Activated T-helper 17 cell treated with anti-CD3 and anti-CD28 coated beads, Interleukin-2, amount 50 U/mL, for 72 hours (primary cell): Measurements from ENCODE around the gene TMEM43. TPM values are rescaled to one million over a fixed set of nuclear protein-coding genes. Genes with fewer than 3 reads are reported as not detected.
A peak's percentile ranks its signal among the peaks of the same experiment; 100 is the strongest.
"Not testable (repeated sequence)": the region's sequence is repeated elsewhere in the genome, so short reads cannot be mapped to it uniquely, and the experiment has no call there.

Experiments used
- ATAC-seq: fragments of 150-1000 bp; cut with Tn5 transposase; replicated peaks from 2 replicates; pipeline ENCODE4 v1.10.0; 2021; ENCODE audit warnings: mild to moderate bottlenecking, moderate library complexity
- H3K27ac Mint-ChIP-seq: one replicate; pipeline ENCODE4 v1.8.0; 2022; ENCODE audit warnings: mixed read lengths
- H3K27me3 Mint-ChIP-seq: one replicate; pipeline ENCODE4 v1.8.0; 2022; ENCODE audit warnings: mixed read lengths
- H3K36me3 Mint-ChIP-seq: one replicate; pipeline ENCODE4 v1.8.0; 2022; ENCODE audit warnings: low read depth, mild to moderate bottlenecking, mixed read lengths
- H3K4me1 Mint-ChIP-seq: one replicate; pipeline ENCODE4 v1.8.0; 2022; ENCODE audit warnings: mixed read lengths
- H3K4me3 Mint-ChIP-seq: one replicate; pipeline ENCODE4 v1.8.0; 2022; ENCODE audit warnings: mild to moderate bottlenecking, mixed read lengths
- H3K9me3 Mint-ChIP-seq: one replicate; pipeline ENCODE4 v1.8.0; 2022; ENCODE audit warnings: mixed read lengths
- total RNA-seq, 2 donors: library from RNA; stranded (reverse); gene quantifications; one replicate each; pipeline ENCODE4 v1.2.3, GENCODE V29; 2022

TMEM43 gene
- total RNA-seq, result 10 to 100 TPM; 42.1 to 44.5 TPM

DNA sequence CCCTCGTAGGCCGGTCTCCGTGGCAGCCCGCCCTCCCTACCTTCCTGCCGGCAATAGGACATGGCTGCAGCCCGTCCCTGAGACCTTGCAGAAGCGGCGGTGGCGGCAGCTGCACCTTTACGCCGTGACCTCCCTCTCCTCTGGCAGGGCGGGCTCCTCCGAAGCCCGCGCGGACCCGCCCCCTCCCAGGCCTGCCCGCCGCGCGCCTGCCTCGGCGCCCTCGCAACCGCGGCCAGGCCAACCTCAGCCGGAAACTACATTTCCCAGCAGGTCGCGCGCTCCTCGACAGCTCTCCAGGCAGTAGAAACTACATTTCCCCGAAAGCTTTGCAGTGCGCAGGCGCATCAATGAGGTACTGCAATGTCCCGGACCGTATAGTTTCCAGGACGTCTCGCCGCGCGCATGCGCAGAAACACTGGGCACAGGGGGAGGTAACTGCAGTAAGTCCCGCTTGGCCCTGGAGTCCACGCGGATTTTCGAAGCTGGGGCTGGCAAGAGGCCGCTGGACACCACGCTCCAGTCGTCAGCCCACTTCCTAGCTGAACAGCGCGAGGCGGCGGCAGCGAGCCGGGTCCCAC, at the start of gene TMEM43, which contains the start of gene CHCHD4:
Gene TMEM43 (plus strand): TSS at position 438 of the 578 bp plus-strand sequence. CDS start 142 bp downstream, outside the sequence.
Gene CHCHD4 (minus strand): TSS at position 256 of the 578 bp plus-strand sequence. CDS start 194 bp downstream, at position 62.
- peaks cover 34% of the 10 kb centered on the region for H3K4me1 Mint-ChIP-seq

GRCh38 chr3:14075233-14075632, 49.6 kb upstream of the TMEM43 start:
- not testable (repeated sequence) for ATAC-seq, H3K4me3 Mint-ChIP-seq, H3K9me3 Mint-ChIP-seq, H3K4me1 Mint-ChIP-seq, H3K36me3 Mint-ChIP-seq, H3K27ac Mint-ChIP-seq
- peaks cover 10% of the 10 kb centered on the region for H3K27me3 Mint-ChIP-seq

More for the DNA sequence above, at the start of gene TMEM43, which contains the start of gene CHCHD4:
- peaks cover 72% of the 10 kb centered on the region for H3K36me3 Mint-ChIP-seq
- no peaks in the 10 kb centered on the region for H3K27me3 Mint-ChIP-seq
- peak within 1 kb of the TSS; percentile 97 for H3K4me3 Mint-ChIP-seq
- H3K9me3 Mint-ChIP-seq, result no peaks in the 10 kb centered on the region
- peak within 1 kb of the TSS; percentile 97 for H3K27ac Mint-ChIP-seq
- peak; percentile 91 for ATAC-seq

DNA sequence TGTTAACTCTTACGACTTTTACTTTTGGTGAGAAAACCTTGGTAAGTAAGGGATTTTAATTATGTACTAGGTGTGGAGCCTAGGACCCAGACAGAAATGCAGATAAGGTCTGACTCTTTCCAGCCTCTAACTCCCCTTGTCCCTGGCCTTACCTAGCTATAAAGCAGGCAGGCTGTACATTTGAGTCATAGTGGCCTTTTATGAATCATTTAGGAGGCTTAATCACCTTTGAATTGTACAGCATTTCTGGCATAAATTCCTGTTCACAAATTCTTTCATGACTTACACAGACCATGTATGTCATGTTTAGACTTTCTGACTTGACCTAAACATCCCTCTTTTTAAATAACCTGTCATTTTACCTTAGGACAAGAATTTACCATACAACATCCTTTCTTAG, 47.5 kb upstream of the TMEM43 start:
- H3K4me1 Mint-ChIP-seq, result peaks cover 3% of the 10 kb centered on the region
- peaks cover 6% of the 10 kb centered on the region for H3K27me3 Mint-ChIP-seq
- no peak overlapping the region for H3K27ac Mint-ChIP-seq
- H3K36me3 Mint-ChIP-seq, result no peaks in the 10 kb centered on the region
- H3K9me3 Mint-ChIP-seq, result peaks cover 7% of the 10 kb centered on the region
- ATAC-seq, result peak; percentile 72
- no peak overlapping the region for H3K4me3 Mint-ChIP-seq

GRCh38 chr3:14082108-14082657, 42.7 kb upstream of the TMEM43 start:
- Mint-ChIP-seq H3K4me1 (peaks cover 5% of the 10 kb centered on the region), H3K36me3 (no peaks in the 10 kb centered on the region), H3K27me3 (peaks cover 6% of the 10 kb centered on the region), H3K4me3 (no peak overlapping the region), H3K9me3 (peaks cover 7% of the 10 kb centered on the region), H3K27ac (peak overlapping the region; percentile 11)
- peak; percentile 94 for ATAC-seq

DNA sequence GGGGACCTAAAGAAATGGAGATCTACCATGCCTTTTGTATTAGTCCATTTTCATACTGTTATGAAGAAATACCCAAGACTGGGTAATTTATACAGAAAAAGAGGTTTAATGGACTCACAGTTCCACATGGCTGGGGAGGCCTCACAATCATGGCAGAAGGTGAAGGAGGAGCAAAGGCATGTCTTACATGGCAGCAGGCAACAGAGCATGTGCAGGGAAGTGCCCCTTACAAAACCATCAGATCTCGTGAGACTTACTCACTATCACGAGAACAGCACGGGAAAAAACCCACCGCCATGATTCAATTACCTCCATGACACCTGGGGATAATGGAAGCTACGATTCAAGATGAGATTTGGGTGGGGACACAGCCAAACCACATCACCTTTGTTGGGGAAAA, 37.4 kb upstream of the TMEM43 start:
- Mint-ChIP-seq H3K27me3 (peaks cover 17% of the 10 kb centered on the region), H3K9me3 (peaks cover 13% of the 10 kb centered on the region)
- not testable (repeated sequence) for H3K4me1 Mint-ChIP-seq, H3K27ac Mint-ChIP-seq, H3K36me3 Mint-ChIP-seq, ATAC-seq, H3K4me3 Mint-ChIP-seq

- peaks cover 23% of the 10 kb centered on the region for H3K27me3 Mint-ChIP-seq
- peaks cover 13% of the 10 kb centered on the region for H3K9me3 Mint-ChIP-seq
- not testable (repeated sequence) for H3K4me1 Mint-ChIP-seq, ATAC-seq, H3K27ac Mint-ChIP-seq, H3K4me3 Mint-ChIP-seq, H3K36me3 Mint-ChIP-seq
These were observed 32.9 kb upstream of the TMEM43 start for GRCh38 chr3:14091959-14092358.

- Mint-ChIP-seq H3K4me1 (no peaks in the 10 kb centered on the region), H3K27me3 (peaks cover 26% of the 10 kb centered on the region), H3K9me3 (peaks cover 13% of the 10 kb centered on the region), H3K27ac (no peak overlapping the region), H3K4me3 (no peak overlapping the region), H3K36me3 (no peaks in the 10 kb centered on the region)
- no peak for ATAC-seq
These were observed 32.4 kb upstream of the TMEM43 start for GRCh38 chr3:14092464-14092863.

- Mint-ChIP-seq H3K27ac (no peak overlapping the region), H3K4me3 (no peak overlapping the region), H3K27me3 (peaks cover 26% of the 10 kb centered on the region), H3K9me3 (peaks cover 4% of the 10 kb centered on the region), H3K4me1 (no peaks in the 10 kb centered on the region), H3K36me3 (no peaks in the 10 kb centered on the region)
- no peak for ATAC-seq
These were observed 31.0 kb upstream of the TMEM43 start for GRCh38 chr3:14093831-14094230.

DNA sequence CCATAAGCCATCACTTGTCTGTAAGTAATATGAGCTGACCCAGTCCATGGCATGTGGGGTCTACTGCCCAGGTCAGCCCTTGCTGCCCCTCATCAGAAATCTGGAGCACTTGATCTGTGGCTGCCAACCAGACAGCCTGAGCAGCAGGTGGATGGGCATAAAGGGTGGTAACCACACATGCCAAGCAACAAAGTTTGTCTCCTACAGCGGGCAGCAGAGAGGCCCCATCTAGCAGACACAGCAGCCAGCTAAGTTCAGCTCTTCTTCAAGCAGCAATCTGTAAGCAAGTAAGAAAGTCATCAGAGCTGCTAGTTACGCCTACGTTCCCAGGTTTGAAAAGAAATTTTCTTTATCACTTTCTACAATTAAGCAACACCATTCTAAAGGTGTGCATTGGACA, 28.1 kb upstream of the TMEM43 start:
- no peak for ATAC-seq
- H3K36me3 Mint-ChIP-seq, result no peaks in the 10 kb centered on the region
- no peaks in the 10 kb centered on the region for H3K4me1 Mint-ChIP-seq
- H3K27ac Mint-ChIP-seq, result no peak overlapping the region
- peaks cover 4% of the 10 kb centered on the region for H3K9me3 Mint-ChIP-seq
- no peak overlapping the region for H3K4me3 Mint-ChIP-seq
- H3K27me3 Mint-ChIP-seq, result peaks cover 20% of the 10 kb centered on the region

- Mint-ChIP-seq H3K4me1 (no peaks in the 10 kb centered on the region), H3K36me3 (no peaks in the 10 kb centered on the region), H3K4me3 (no peak overlapping the region), H3K27ac (no peak overlapping the region), H3K27me3 (peaks cover 20% of the 10 kb centered on the region), H3K9me3 (peaks cover 4% of the 10 kb centered on the region)
- no peak for ATAC-seq
These were observed 27.0 kb upstream of the TMEM43 start for GRCh38 chr3:14097616-14098391.

GRCh38 chr3:14109821-14110220, 15.0 kb upstream of the TMEM43 start:
- not testable (repeated sequence) for ATAC-seq, H3K4me3 Mint-ChIP-seq, H3K27ac Mint-ChIP-seq, H3K4me1 Mint-ChIP-seq, H3K27me3 Mint-ChIP-seq, H3K9me3 Mint-ChIP-seq
- peaks cover 36% of the 10 kb centered on the region for H3K36me3 Mint-ChIP-seq

DNA sequence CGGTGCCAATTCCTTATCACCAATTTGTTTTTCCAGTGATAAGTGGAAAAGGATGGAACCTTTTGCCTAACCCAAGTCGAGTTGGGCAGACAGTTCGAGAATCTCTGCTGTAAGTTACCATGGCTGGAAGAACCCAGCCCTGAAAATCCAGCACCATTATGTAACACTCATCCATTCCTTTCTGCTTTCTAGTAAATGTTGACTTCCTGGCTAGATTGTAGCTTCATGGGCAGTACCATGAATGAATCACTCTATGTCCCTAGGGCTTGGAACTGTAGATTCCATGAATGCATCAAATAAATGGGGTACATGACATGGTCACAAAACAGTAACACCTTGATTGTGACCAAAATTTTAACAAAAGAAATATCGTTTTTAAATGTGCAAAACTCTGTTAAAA, 14.2 kb upstream of the TMEM43 start:
- Mint-ChIP-seq H3K4me3 (no peak overlapping the region), H3K27me3 (no peaks in the 10 kb centered on the region), H3K9me3 (no peaks in the 10 kb centered on the region), H3K4me1 (no peaks in the 10 kb centered on the region), H3K36me3 (peaks cover 45% of the 10 kb centered on the region), H3K27ac (no peak overlapping the region)
- ATAC-seq, result no peak

DNA sequence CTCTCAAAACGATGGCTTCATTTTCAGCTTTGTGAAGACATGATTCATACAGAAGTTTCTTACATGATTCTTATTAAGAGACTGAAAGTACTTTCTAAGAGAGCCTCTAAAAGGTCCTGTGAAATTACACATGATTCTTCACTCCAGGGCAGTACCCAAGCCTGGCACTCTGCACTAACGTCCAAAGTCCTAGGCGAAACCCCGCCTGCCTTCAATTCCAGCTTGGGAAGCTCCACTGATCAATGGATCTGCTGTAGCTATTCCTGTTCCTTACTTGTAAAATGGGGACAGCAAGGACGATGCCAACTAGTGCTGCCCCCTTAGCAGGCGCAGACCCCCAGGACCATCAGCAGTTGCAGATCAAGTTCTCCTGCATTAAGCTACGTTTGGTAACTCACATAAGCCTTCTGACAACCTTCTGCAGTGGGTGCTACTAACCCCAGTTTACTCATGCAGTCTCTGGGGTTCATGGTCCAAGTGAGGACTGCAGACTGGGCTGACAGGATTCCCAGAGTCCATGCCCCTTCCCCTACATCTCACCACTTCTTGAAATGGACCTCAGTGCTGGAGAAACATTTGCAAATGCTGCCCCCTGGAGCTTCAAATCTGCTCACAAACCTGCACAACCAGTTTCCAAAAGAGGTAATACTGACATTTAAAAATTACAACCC, 10.8 kb upstream of the TMEM43 start:
- Mint-ChIP-seq H3K4me3 (no peak overlapping the region), H3K27ac (no peak overlapping the region), H3K27me3 (no peaks in the 10 kb centered on the region), H3K4me1 (no peaks in the 10 kb centered on the region), H3K9me3 (no peaks in the 10 kb centered on the region), H3K36me3 (peaks cover 59% of the 10 kb centered on the region)
- ATAC-seq, result no peak

DNA sequence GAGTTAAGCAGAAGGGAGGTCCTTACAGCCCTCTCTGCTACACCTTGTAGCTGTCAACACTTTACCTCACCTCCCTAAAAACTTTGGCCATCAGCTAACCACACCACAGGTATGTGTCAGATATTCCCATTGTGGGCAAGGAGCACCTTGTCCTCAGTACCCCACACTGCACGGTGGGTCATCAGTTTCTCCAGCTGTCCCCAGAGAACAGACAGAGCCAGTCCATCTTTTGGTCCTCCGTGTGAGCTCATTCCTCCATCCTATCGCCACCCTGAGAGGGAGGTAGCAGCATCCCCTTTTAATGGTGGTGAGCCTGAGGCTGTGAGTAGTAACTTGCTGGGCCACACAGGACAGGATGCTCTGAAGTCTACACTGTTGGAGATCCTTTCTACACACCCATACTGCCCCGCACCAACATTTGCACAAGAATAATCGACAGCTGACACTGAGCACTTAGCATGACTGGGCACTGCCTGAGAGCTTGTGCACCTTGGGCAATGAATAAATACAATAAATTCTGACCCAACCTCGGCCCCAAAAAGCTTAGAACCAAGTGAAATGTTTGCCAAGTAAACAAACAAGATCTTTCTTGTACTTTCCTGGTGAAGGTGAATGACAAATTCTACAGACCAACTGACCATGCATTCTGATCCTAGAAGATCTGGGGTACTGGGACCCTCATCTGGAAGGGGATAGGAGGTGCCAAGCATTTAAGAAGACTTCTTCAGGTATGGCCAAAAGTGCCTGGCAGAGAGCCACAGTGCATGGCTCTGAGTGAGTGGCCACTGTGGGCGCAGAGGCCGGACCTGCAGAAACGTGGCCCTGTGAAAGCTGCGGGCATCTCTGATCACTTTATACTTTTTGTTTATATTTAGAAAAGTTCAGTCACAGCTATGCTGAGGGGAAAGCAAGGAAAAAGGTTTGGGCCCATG, 7.1 kb upstream of the TMEM43 start:
- Mint-ChIP-seq H3K27me3 (no peaks in the 10 kb centered on the region), H3K36me3 (peaks cover 76% of the 10 kb centered on the region), H3K4me1 (peaks cover 6% of the 10 kb centered on the region), H3K9me3 (no peaks in the 10 kb centered on the region), H3K27ac (no peak overlapping the region), H3K4me3 (no peak overlapping the region)
- no peak for ATAC-seq
